IPS-15b (cell line): ENCODE data around the gene RPRD1B.

Experiments
- H3K27me3 ChIP-seq: one replicate; pipeline ENCODE4 v1.6.1; 2013; ENCODE audit warnings: low read length; ENCODE audit not compliant: control insufficient read depth, insufficient read depth
- H3K36me3 ChIP-seq: one replicate; pipeline ENCODE4 v1.6.1; 2013; ENCODE audit warnings: low read length; ENCODE audit not compliant: control insufficient read depth, insufficient read depth
- H3K4me1 ChIP-seq: one replicate; pipeline ENCODE4 v1.6.1; 2013; ENCODE audit warnings: mild to moderate bottlenecking, low read length; ENCODE audit not compliant: control insufficient read depth, insufficient read depth
- H3K4me3 ChIP-seq: one replicate; pipeline ENCODE4 v1.5.1; 2013; ENCODE audit warnings: low read depth, low read length
- H3K9ac ChIP-seq: one replicate; pipeline ENCODE4 v1.6.1; 2013; ENCODE audit warnings: low read depth, mild to moderate bottlenecking, low read length
- H3K9me3 ChIP-seq: one replicate; pipeline ENCODE4 v1.6.1; 2013; ENCODE audit warnings: mild to moderate bottlenecking, low read length; ENCODE audit not compliant: control insufficient read depth, insufficient read depth

Gene RPRD1B

DNA sequence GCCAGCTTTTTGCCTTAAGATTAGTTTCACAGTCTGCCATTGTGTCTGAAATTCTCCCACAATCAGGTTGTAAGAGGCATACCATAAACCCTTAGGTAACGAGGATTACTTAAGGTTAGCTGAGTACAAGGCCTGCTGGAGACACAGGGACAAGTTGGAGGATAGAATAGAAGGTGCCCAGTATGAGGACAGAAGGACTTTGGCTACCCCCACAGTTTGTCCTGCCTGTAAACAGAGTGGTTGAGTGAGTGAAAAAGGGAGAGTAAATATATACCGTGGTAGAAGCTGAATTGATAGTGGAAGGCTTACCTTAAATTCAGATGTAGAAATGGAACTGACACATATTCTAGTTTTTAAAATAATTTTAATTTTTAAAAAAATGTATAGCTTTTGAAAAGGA, 19.3 kb downstream of the RPRD1B start:
- Histone ChIP-seq H3K36me3 (no peaks in the 10 kb centered on the region), H3K27me3 (no peaks in the 10 kb centered on the region), H3K9ac (no peak overlapping the region), H3K9me3 (no peaks in the 10 kb centered on the region), H3K4me1 (no peaks in the 10 kb centered on the region), H3K4me3 (no peak overlapping the region)

DNA sequence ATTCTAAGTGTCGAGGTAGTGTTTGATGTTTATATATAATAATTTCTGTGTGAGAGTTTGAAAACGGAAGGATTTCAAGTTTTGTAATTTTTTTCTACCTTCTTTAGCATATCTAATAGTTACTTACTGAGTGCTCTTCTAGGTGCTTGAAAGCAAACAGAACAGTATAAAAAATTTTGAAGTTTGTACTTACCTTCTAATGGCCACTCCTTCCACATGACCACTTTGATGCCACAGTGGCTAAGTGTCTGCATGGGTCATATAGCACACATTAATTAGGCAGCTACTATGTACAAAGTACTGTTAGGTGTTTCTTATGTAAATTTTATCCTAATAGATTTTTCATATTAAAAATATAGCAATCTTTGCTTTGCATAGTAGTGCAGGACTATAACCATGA, 21.1 kb downstream of the RPRD1B start:
- Histone ChIP-seq H3K27me3 (no peaks in the 10 kb centered on the region), H3K36me3 (peaks cover 10% of the 10 kb centered on the region), H3K4me1 (no peaks in the 10 kb centered on the region), H3K9me3 (no peaks in the 10 kb centered on the region), H3K4me3 (no peak overlapping the region), H3K9ac (no peak overlapping the region)

DNA sequence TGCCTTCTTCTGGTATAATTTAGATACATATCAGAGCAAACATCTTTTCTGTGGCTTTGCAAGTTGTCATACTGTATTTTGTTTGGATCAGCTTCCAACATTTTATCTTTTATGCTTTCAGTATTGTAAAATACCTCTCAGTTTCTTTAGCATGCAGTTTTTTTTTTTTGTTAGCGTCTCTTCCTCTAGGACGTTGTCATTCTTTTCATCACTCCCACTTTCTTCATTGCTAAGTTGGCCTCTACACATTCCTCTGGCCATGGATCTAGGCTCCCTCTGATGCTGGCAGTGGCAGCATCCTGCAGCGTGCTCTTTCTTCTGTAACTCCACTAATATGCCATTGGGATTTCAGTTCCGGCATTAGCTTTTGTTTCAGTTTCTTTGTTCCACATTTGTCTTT, 21.7 kb downstream of the RPRD1B start:
- Histone ChIP-seq H3K4me1 (no peaks in the 10 kb centered on the region), H3K9me3 (no peaks in the 10 kb centered on the region), H3K36me3 (peaks cover 16% of the 10 kb centered on the region), H3K9ac (no peak overlapping the region), H3K27me3 (no peaks in the 10 kb centered on the region), H3K4me3 (no peak overlapping the region)

DNA sequence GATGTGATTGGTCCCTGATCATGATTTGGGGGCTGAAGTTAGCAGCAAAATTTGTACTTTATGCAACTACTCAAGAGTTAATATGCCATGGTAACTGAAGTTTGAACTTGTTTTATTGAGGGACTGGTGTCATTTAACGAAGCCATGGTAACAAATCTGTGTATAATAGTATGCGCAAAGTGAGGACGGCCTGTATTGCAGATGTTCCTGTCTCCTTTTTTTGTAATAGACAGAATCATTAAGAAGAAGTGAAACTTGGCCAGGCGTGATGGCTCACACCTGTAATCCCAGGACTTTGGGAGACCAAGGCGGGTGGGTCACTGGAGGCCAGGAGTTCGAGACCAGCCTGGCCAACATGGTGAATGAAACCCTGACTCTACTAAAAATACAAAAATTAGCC, 22.3 kb downstream of the RPRD1B start:
- no peaks in the 10 kb centered on the region for H3K27me3 ChIP-seq
- H3K36me3 ChIP-seq: peaks cover 19% of the 10 kb centered on the region
- H3K9ac ChIP-seq: no peak overlapping the region
- no peak overlapping the region for H3K4me3 ChIP-seq
- H3K9me3 ChIP-seq: no peaks in the 10 kb centered on the region
- H3K4me1 ChIP-seq: no peaks in the 10 kb centered on the region

DNA sequence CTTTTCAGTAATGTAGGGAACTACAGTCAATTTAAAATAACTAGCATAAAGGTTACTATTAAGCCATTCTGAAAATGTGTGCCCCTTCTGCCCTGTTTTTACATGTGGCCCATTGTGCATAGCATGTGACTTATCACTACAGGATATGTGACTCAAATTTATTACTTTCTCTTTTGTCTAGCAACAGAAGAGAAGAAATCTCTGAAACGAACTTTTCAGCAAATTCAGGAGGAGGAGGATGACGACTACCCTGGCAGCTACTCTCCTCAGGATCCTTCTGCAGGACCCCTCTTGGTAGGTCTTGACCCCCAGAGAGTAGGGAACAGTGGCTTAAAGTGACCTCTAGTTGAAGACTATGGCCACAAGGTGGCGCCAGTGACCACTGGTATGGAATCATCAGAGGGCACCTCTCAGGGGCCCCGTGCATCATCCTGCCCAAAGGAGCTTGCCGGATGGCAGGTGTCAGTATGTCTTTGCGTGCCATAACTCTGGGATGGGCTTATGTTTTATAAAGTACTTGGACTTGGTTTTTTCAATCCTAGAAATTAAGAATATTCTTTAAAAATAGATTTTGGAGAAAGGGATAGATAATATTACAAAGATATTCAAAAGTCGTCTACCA, 23.9 kb downstream of the RPRD1B start:
- Histone ChIP-seq H3K4me3 (no peak overlapping the region), H3K36me3 (peaks cover 24% of the 10 kb centered on the region), H3K27me3 (no peaks in the 10 kb centered on the region), H3K9me3 (no peaks in the 10 kb centered on the region), H3K4me1 (no peaks in the 10 kb centered on the region), H3K9ac (no peak overlapping the region)

DNA sequence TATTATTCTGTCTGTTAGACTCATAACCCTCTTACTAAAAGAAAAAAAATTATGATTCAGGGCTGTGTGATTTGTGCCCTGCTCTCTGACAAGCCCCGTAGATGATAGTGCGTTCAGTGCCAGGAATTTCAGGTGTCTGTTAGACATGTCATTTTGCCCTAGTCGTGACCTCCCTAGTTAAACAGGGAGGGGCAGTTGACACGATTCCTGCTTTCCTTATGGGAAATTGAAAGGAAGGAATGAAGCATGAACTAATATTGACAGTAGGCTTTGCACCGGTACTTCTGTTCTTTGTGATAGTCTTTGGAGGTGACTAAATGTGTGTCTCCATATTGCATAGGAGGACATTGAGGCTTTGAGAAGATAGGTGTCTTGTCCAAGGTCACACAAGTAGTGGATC, 26.3 kb downstream of the RPRD1B start:
- Histone ChIP-seq H3K9ac (no peak overlapping the region), H3K36me3 (peaks cover 31% of the 10 kb centered on the region), H3K27me3 (no peaks in the 10 kb centered on the region)

DNA sequence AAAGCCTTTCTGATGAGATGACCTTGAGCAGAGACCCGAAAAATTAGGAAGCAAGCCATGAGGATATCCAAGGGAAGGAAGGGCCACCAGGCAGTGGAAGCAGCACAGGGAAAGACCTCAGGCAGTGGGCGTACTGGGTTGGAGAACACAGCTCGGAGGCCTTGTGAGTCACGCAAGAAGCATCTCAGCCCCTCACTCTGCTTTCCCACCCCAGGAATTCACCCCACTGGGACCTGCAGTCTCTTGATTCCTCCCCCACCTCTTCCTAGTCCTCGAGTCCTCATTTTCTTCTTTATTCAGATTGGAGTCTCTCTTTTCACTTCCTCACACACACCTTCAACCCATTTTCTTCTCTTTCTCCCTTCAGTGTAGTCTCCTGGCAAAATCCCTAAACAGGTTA, 27.0 kb downstream of the RPRD1B start:
- H3K4me1 ChIP-seq: no peaks in the 10 kb centered on the region
- peaks cover 31% of the 10 kb centered on the region for H3K36me3 ChIP-seq
- H3K4me3 ChIP-seq: no peak overlapping the region
- H3K9ac ChIP-seq: no peak overlapping the region
- H3K9me3 ChIP-seq: no peaks in the 10 kb centered on the region
- no peaks in the 10 kb centered on the region for H3K27me3 ChIP-seq

More for the DNA sequence above, 26.3 kb downstream of the RPRD1B start:
- Histone ChIP-seq H3K4me3 (no peak overlapping the region), H3K9me3 (no peaks in the 10 kb centered on the region), H3K4me1 (no peaks in the 10 kb centered on the region)

DNA sequence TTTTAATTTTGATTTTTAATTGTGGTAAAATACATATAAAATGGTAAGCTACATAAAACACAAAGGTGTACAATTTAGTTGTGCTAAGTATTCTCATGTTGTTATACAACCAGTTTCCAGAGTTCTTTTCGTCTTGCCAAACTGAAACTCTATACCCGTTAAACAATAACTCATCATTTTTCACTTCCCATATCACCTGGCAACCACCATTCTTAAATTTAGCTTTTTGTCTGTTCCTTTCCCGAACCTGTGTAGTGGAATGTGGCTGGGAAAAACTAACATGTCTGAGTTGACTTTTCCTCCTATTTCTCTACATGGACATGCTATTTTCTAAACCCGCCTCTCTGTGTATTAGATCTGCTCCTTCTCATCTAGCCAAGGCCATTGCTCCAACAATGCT, 27.6 kb downstream of the RPRD1B start:
- H3K9ac ChIP-seq: no peak overlapping the region
- peaks cover 34% of the 10 kb centered on the region for H3K36me3 ChIP-seq
- no peaks in the 10 kb centered on the region for H3K27me3 ChIP-seq
- H3K9me3 ChIP-seq: no peaks in the 10 kb centered on the region
- H3K4me3 ChIP-seq: no peak overlapping the region
- H3K4me1 ChIP-seq: no peaks in the 10 kb centered on the region

DNA sequence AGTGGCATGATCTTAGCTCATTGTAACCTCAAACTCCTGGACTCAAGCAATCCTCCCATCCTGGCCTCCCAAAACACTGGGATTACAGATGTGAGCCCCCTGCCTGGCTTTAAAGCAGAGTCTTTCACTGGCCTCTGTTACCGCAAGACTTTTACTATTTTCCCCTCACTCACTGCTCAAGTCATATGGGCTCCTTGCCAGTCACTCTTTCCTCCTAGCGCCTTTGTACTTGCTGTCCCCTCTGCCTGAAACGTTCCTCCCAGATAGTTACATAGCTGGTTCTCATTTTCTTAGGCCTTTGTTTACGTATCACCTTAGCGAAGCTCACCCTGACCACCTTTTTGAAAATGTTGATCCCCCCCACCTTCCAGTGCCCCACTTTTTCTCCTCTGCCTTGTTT, 29.3 kb downstream of the RPRD1B start:
- Histone ChIP-seq H3K9me3 (no peaks in the 10 kb centered on the region), H3K9ac (no peak overlapping the region), H3K36me3 (peaks cover 46% of the 10 kb centered on the region)

DNA sequence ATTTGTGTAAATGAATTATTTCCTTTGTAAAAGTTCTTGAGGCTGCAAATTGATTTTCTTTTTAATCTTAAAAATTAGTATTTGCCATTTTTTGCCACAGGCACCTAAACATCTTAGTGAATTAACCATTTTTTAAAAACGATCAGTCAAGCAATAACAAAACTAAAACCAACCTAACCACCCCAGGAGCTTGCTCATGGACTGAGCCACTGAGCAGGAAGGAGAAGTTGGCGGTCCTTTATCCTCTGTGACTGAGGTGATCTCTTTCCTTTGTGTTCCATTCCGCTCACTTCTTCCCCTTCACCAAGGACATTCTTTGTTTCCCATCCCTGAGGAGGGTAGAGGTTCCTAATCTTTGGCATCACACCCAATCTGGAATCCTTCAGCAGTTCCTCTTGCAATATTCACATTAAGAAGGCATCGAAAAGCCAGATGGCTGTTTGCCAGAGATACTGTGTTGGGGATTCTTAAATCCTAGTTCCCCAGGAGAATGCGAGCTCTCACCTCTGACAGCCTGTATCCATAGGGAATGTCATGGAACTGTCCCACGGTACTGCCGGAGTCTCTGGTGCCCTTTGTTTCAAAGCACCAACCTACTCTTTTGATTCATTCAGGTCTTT, 30.5 kb downstream of the RPRD1B start:
- H3K4me3 ChIP-seq: no peak overlapping the region
- H3K4me1 ChIP-seq: no peaks in the 10 kb centered on the region
- no peak overlapping the region for H3K9ac ChIP-seq
- H3K27me3 ChIP-seq: no peaks in the 10 kb centered on the region
- H3K36me3 ChIP-seq: peaks cover 42% of the 10 kb centered on the region
- no peaks in the 10 kb centered on the region for H3K9me3 ChIP-seq

More for the DNA sequence above, 29.3 kb downstream of the RPRD1B start:
- H3K4me3 ChIP-seq: no peak overlapping the region
- no peaks in the 10 kb centered on the region for H3K4me1 ChIP-seq
- H3K27me3 ChIP-seq: no peaks in the 10 kb centered on the region

DNA sequence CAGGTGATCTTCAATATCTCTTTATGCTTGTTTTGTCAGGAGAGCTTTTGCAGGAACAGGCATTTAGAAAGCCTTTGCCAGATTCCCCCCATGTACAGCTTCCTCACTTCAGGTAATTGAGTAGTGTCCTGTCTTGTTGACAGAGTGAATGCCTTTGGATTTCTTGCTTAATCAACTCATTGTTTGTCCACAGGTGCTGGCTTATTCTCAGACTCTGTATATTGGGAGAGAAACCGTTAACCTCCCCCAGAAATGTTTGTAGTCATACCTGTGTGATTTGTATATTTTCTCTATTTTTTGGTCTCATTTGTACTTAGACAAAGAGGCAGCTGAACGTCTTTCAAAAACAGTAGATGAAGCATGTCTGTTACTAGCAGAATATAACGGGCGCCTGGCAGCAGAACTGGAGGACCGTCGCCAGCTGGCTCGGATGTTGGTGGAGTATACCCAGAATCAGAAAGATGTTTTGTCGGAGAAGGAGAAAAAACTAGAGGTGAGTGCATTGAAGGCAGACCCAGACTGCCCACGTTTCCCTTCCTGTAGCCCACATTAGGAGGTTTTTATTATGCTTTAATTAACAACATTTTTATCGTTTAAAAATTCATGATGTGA, 32.3 kb downstream of the RPRD1B start:
- no peak overlapping the region for H3K4me3 ChIP-seq
- no peaks in the 10 kb centered on the region for H3K9me3 ChIP-seq
- H3K9ac ChIP-seq: no peak overlapping the region
- H3K27me3 ChIP-seq: no peaks in the 10 kb centered on the region
- peaks cover 27% of the 10 kb centered on the region for H3K36me3 ChIP-seq
- no peaks in the 10 kb centered on the region for H3K4me1 ChIP-seq
